Colonic mucosa (tissue), 4 donors: ENCODE data around the gene ARHGAP15. TPM values are rescaled to one million over a fixed set of nuclear protein-coding genes. Genes with fewer than 3 reads are reported as not detected.

Experiments
- DNase-seq: peaks from one replicate; pipeline ENCODE4 v3.0.0-alpha.2; 2020
- H3K27ac ChIP-seq: fragments of 200-600 bp; one replicate; pipeline ENCODE4 v1.8.0; 2021
- H3K27me3 ChIP-seq: fragments of 200-600 bp; one replicate; pipeline ENCODE4 v1.8.0; 2021
- H3K36me3 ChIP-seq: fragments of 200-600 bp; one replicate; pipeline ENCODE4 v1.8.0; 2021
- H3K4me1 ChIP-seq: fragments of 200-600 bp; one replicate; pipeline ENCODE4 v1.8.0; 2021; ENCODE audit warnings: mild to moderate bottlenecking
- H3K4me3 ChIP-seq: fragments of 200-600 bp; one replicate; pipeline ENCODE4 v1.8.0; 2021
- H3K9ac ChIP-seq, 2 donors: one replicate each; pipeline ENCODE4 v1.7.0; 2013; ENCODE audit warnings: control low read depth in 2 of 2, low read depth in 2 of 2, low read length in 2 of 2
- H3K9me3 ChIP-seq: fragments of 200-600 bp; one replicate; pipeline ENCODE4 v1.8.0; 2021
- intact Hi-C: fragments of 100-400 bp; cut with DNase I; formaldehyde crosslinking; loops from one replicate; pipeline ENCODE4 v1.14.1; 2022
- total RNA-seq, 2 donors: library from RNA; stranded (reverse); fragmentation: NEBNext Ultra II Directional in 1 of 2; extraction: Animal tissue kit (Norgen Biotek cat#: 25700) in 1 of 2; gene quantifications; one replicate each; pipeline ENCODE4 v1.2.1, GENCODE V29; 2021
- TF ChIP-seq, protein P1 (sequence below): fragments of 200-600 bp; IDR thresholded peaks from one replicate; pipeline ENCODE4 v1.8.0; 2022; ENCODE audit warnings: antibody characterized with exemption, mild to moderate bottlenecking
- donor health status: healthy.
- donor health status: DM: no; HTN: no; CAD: no.
- donor health status: DM: no; HTN: no; CAD: no.

Gene ARHGAP15
- total RNA-seq, 2 donors from 2014 or later, result 1.6 to 3.7 TPM

DNA sequence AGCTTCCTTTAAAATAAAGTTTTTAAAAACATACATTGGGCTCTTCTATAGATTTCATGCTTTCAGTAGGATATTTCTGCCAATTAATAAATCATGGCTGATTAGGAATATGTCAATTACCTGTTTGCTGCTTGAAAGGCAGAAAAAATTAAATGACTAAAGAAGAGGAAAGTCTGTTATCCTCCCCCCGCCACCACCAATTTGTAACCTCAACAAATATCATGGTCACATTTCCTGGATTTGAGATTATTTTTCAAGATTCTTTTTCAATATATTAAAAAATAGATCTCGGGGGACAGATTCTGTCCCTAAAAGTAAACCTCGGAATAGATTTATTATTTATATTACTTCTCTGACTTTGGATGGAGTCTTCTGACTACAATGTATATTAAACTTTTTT lies 125.9 kb downstream of the ARHGAP15 start:
- Histone ChIP-seq H3K4me1 (no peaks in the 10 kb centered on the region), H3K9me3 (no peaks in the 10 kb centered on the region), H3K4me3 (no peak overlapping the region), H3K27me3 (no peaks in the 10 kb centered on the region), H3K27ac (no peak overlapping the region), H3K9ac (no peak overlapping the region), H3K36me3 (no peaks in the 10 kb centered on the region)
- no peak for DNase-seq
- TF ChIP-seq, protein P1, sequence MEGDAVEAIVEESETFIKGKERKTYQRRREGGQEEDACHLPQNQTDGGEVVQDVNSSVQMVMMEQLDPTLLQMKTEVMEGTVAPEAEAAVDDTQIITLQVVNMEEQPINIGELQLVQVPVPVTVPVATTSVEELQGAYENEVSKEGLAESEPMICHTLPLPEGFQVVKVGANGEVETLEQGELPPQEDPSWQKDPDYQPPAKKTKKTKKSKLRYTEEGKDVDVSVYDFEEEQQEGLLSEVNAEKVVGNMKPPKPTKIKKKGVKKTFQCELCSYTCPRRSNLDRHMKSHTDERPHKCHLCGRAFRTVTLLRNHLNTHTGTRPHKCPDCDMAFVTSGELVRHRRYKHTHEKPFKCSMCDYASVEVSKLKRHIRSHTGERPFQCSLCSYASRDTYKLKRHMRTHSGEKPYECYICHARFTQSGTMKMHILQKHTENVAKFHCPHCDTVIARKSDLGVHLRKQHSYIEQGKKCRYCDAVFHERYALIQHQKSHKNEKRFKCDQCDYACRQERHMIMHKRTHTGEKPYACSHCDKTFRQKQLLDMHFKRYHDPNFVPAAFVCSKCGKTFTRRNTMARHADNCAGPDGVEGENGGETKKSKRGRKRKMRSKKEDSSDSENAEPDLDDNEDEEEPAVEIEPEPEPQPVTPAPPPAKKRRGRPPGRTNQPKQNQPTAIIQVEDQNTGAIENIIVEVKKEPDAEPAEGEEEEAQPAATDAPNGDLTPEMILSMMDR, result no peak
- intact Hi-C loops, result loop anchor here (5.0 to 10.0 kb wide), 2 partner anchors 53 to 140 kb away; no protein-coding TSS in a partner anchor

DNA sequence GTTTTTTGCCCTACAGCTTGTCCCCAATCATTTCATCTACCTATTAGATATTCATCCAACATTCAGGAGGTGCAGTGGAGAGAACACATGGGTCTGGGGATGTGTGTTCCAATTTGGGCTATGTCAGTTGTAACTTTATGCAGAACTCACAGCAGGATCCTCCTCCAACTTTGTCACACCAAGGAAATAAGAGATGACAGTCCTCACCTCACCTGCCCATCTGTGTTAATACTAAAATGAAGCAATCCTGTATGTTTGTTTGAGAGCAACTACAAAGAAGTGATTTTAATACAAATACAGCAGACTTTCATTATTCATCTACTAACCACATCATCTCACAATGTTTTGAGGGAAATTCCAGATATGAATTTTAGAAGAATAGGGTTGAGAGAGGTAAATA lies 126.7 kb downstream of the ARHGAP15 start:
- DNase-seq, result no peak
- H3K4me1 ChIP-seq, result no peaks in the 10 kb centered on the region
- H3K4me3 ChIP-seq, result no peak overlapping the region
- H3K9me3 ChIP-seq, result no peaks in the 10 kb centered on the region
- no peaks in the 10 kb centered on the region for H3K36me3 ChIP-seq
- H3K9ac ChIP-seq, result no peak overlapping the region
- intact Hi-C loops, result loop anchor here (5.0 to 10.0 kb wide), 2 partner anchors 54 to 141 kb away; no protein-coding TSS in a partner anchor
- no peak overlapping the region for H3K27ac ChIP-seq
- no peaks in the 10 kb centered on the region for H3K27me3 ChIP-seq
- TF ChIP-seq, protein P1, result no peak

DNA sequence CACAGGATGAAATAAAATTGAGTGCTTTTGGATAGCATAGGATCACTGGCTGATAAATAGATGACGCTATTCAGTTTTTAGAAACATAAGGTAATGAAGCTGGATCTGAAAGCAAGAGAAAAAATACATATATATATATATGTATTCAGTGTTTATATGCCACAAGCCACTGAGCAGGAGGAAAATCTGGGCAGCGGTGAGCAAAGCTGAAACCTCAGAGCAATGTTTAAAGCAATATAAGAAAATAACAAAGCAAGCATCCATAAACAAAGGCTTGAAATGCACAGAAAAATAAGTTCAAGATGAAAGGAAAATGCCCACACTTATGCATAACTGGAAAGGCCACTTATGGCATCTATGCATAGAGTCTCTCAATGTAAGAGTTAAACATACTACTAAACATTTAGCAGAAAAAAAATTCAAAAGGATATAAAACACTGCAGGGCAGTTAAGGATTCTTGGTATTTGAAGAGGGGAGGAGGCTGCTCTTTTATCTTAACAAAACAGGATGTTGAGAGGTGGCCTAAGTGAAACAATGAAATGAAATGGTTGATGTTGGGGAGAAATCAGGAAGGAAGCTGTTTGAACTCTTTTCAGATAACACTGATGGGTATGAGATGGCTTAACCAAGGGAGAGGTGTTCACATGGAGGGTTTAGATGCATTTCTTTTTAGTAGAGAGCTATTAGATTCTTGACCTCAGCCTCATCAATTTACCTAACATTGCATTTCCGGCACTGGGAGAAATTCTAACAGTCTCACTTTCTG lies 129.1 kb downstream of the ARHGAP15 start:
- intact Hi-C loops, result loop anchor here (5.0 to 10.0 kb wide), 2 partner anchors 56 to 144 kb away; no protein-coding TSS in a partner anchor
- TF ChIP-seq, protein P1, result no peak
- no peaks in the 10 kb centered on the region for H3K27me3 ChIP-seq
- no peaks in the 10 kb centered on the region for H3K4me1 ChIP-seq
- H3K36me3 ChIP-seq, result no peaks in the 10 kb centered on the region
- no peak overlapping the region for H3K4me3 ChIP-seq
- H3K27ac ChIP-seq, result no peak overlapping the region
- H3K9me3 ChIP-seq, result no peaks in the 10 kb centered on the region
- DNase-seq, result no peak
- no peak overlapping the region for H3K9ac ChIP-seq

DNA sequence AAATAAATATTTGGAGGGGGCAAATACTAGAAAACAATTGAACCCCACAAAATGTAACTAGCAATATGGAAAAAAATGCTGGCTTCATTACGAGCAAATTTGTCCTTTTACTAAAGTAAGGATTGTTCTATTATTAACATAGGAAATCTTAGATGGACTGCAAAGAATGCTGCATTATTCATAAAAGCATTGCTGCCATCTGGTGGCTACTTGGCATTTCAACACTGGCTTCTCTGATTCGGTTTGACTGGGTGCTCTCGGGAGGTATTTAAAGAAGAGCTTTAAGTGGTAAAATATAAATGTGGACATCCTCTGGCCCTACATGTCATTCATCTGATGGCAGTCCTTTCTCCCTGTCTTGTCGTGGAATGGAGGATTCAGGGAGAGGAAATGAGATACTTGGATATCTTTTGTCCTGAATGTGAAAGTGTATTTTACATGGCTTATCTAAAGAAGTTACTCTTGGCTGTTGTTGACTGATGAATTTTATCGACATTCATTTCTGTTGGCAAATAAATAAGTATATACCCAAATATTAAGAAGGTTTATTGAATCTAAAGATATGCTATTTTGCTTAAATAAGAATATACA lies 130.2 kb downstream of the ARHGAP15 start:
- DNase-seq, result peak; percentile 69
- intact Hi-C loops, result loop anchor here (5.0 to 10.0 kb wide), 2 partner anchors 57 to 145 kb away; no protein-coding TSS in a partner anchor
- Histone ChIP-seq H3K4me1 (no peaks in the 10 kb centered on the region), H3K9me3 (no peaks in the 10 kb centered on the region), H3K27ac (no peak overlapping the region), H3K4me3 (no peak overlapping the region), H3K27me3 (no peaks in the 10 kb centered on the region), H3K9ac (no peak overlapping the region), H3K36me3 (no peaks in the 10 kb centered on the region)
- TF ChIP-seq, protein P1, result peak; percentile 60

DNA sequence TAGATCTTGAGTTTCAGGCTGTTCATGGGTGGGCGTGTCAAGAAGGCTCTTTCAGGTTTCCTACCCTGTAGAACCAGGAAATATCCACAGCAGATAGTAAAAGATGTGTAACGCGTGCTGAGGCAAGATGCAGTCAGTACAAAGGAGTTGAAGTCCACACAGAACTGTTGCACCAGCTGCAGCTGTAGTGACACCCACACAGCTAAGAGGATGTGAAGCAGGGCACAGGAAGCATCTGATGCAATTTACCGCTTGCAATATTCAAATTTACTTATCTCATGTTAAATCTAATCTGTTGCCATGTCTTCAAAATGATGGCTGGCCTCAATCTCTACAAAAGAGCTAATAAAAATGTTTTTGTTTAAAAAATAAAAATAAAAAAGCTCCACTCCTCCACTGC lies 132.8 kb downstream of the ARHGAP15 start:
- Histone ChIP-seq H3K4me1 (no peaks in the 10 kb centered on the region), H3K27ac (no peak overlapping the region), H3K4me3 (no peak overlapping the region), H3K9ac (no peak overlapping the region), H3K9me3 (no peaks in the 10 kb centered on the region), H3K27me3 (no peaks in the 10 kb centered on the region), H3K36me3 (no peaks in the 10 kb centered on the region)
- TF ChIP-seq, protein P1, result no peak
- DNase-seq, result no peak
- intact Hi-C loops, result no loop called here
